GM23338 (cell line): ENCODE results near the gene ZSCAN5A. TPM values are rescaled to one million over a fixed set of nuclear protein-coding genes. Genes with fewer than 3 reads are reported as not detected.

Source experiments
- ATAC-seq: fragments of 200-7000 bp; cut with Tn5 transposase; 3 replicates; pipeline ENCODE4 v1.9.1; 2020
- DNase-seq: peaks from one replicate; pipeline ENCODE4 v3.0.0-alpha.2; 2015; ENCODE audit warnings: low spot score
- H2AFZ ChIP-seq: fragments of 200-600 bp; sonication (generic); 2 replicates; pipeline ENCODE4 v1.8.0; 2016; ENCODE audit warnings: antibody characterized with exemption, mild to moderate bottlenecking, moderate library complexity
- H3F3A ChIP-seq: fragments of 200-600 bp; sonication (generic); replicated peaks from 2 replicates; pipeline ENCODE4 v1.8.0; 2017; ENCODE audit warnings: antibody characterized with exemption, mixed run types, low read depth
- H3K27ac ChIP-seq: fragments of 200-600 bp; sonication (generic); 2 replicates; pipeline ENCODE4 v1.6.1; 2016; ENCODE audit warnings: low read depth
- H3K27me3 ChIP-seq: fragments of 200-600 bp; sonication (generic); 2 replicates; pipeline ENCODE4 v1.8.0; 2016; ENCODE audit warnings: mild to moderate bottlenecking, mixed run types, moderate library complexity; ENCODE audit not compliant: insufficient read depth
- H3K36me3 ChIP-seq: fragments of 200-600 bp; sonication (generic); 2 replicates; pipeline ENCODE4 v1.8.0; 2016; ENCODE audit warnings: mild to moderate bottlenecking; ENCODE audit not compliant: insufficient read depth
- H3K4me1 ChIP-seq: fragments of 200-600 bp; sonication (generic); 2 replicates; pipeline ENCODE4 v1.8.0; 2016; ENCODE audit warnings: mild to moderate bottlenecking, moderate library complexity; ENCODE audit not compliant: insufficient read depth
- H3K4me2 ChIP-seq: fragments of 200-600 bp; sonication (generic); 2 replicates; pipeline ENCODE4 v1.7.1; 2017; ENCODE audit warnings: mixed run types
- H3K4me3 ChIP-seq: fragments of 200-600 bp; sonication (generic); 2 replicates; pipeline ENCODE4 v1.6.1; 2016; ENCODE audit warnings: mixed run types
- H3K79me2 ChIP-seq: fragments of 200-600 bp; sonication (generic); replicated peaks from 2 replicates; pipeline ENCODE4 v1.8.0; 2017; ENCODE audit warnings: mild to moderate bottlenecking; ENCODE audit not compliant: insufficient read depth
- H3K9me2 ChIP-seq: fragments of 200-600 bp; sonication (generic); 2 replicates; pipeline ENCODE4 v1.8.0; 2017; ENCODE audit not compliant: insufficient read depth
- H4K20me1 ChIP-seq: fragments of 200-600 bp; sonication (generic); replicated peaks from 2 replicates; pipeline ENCODE4 v1.8.0; 2017; ENCODE audit warnings: mild to moderate bottlenecking; ENCODE audit not compliant: insufficient read depth
- H3K27ac Mint-ChIP-seq: 2 replicates; pipeline ENCODE4 v1.8.0; 2020; ENCODE audit warnings: inconsistent platforms, mild to moderate bottlenecking, moderate library complexity, mixed read lengths
- H3K27me3 Mint-ChIP-seq: 3 replicates; pipeline ENCODE4 v1.8.0; 2022; ENCODE audit warnings: low read depth, mild to moderate bottlenecking, moderate library complexity, mixed read lengths, inconsistent platforms; ENCODE audit not compliant: insufficient read depth, poor library complexity
- H3K36me3 Mint-ChIP-seq: 3 replicates; pipeline ENCODE4 v1.8.0; 2021; ENCODE audit warnings: low read depth, mild to moderate bottlenecking, inconsistent platforms, moderate library complexity, mixed read lengths
- H3K4me1 Mint-ChIP-seq: 3 replicates; pipeline ENCODE4 v1.8.0; 2020; ENCODE audit warnings: mild to moderate bottlenecking, inconsistent platforms, mixed read lengths
- H3K4me3 Mint-ChIP-seq: 3 replicates; pipeline ENCODE4 v1.8.0; 2021; ENCODE audit warnings: moderate library complexity, mild to moderate bottlenecking, inconsistent platforms, mixed read lengths
- H3K9me3 Mint-ChIP-seq: 3 replicates; pipeline ENCODE4 v1.8.0; 2020; ENCODE audit warnings: moderate library complexity, mild to moderate bottlenecking, inconsistent platforms, mixed read lengths
- ETS1 ChIP-seq: IDR thresholded peaks from 2 replicates; pipeline ENCODE4 v1.6.1; 2016; ENCODE audit warnings: antibody characterized with exemption
- EZH2 ChIP-seq: fragments of 200-600 bp; sonication (generic); IDR thresholded peaks from one replicate; pipeline ENCODE4 v1.8.0; 2017; ENCODE audit warnings: antibody characterized with exemption, mild to moderate bottlenecking, low read depth; ENCODE audit not compliant: unreplicated experiment
- EZH2phosphoT487 ChIP-seq: fragments of 200-600 bp; sonication (generic); IDR thresholded peaks from one replicate; pipeline ENCODE4 v1.8.1; 2018; ENCODE audit warnings: antibody characterized with exemption; ENCODE audit not compliant: unreplicated experiment
- NANOG ChIP-seq: IDR thresholded peaks from 2 replicates; pipeline ENCODE4 v1.6.1; 2016; ENCODE audit warnings: antibody characterized with exemption, borderline replicate concordance
- POLR2AphosphoS5 ChIP-seq: IDR thresholded peaks from 2 replicates; pipeline ENCODE4 v1.6.1; 2016; ENCODE audit warnings: antibody characterized with exemption, low read depth
- ZNF114 ChIP-seq: fragments of 250-450 bp; sonication (Bioruptor Pico); IDR thresholded peaks from 2 replicates; pipeline ENCODE4 v1.5.0; 2020; ENCODE audit warnings: mild to moderate bottlenecking, moderate library complexity
- ZNF331 ChIP-seq: fragments of 250-450 bp; sonication (Bioruptor Pico); IDR thresholded peaks from 2 replicates; pipeline ENCODE4 v1.5.0; 2020; ENCODE audit warnings: low read depth, mild to moderate bottlenecking, moderate library complexity
- ZNF462 ChIP-seq: fragments of 250-450 bp; sonication (Bioruptor Pico); IDR thresholded peaks from 2 replicates; pipeline ENCODE4 v1.5.0; 2020; ENCODE audit warnings: mild to moderate bottlenecking, moderate library complexity
- polyA plus RNA-seq: library from polyadenylated mRNA; unstranded; fragments of >200 nt; fragmentation: Nextera tagmentation; extraction: Ambion mirVana; gene quantifications from 2 replicates; pipeline ENCODE4 v1.2.1, GENCODE V29; 2016
- total RNA-seq: library from RNA; depleted of rRNA; stranded (reverse); fragments of >200 nt; shearing (Covaris generic); gene quantifications from 2 replicates; pipeline ENCODE4 v1.2.3, GENCODE V29; 2014

ZSCAN5A gene
- total and polyA plus RNA-seq, 2 experiments from 2014 or later: 10.2 to 12.5 TPM

- TF ChIP-seq ZNF462 (CRISPR knock-in tag): no peak
- no peak for TF ChIP-seq ZNF114 (CRISPR knock-in tag)
Observed at GRCh38 chr19:56319991-56320390, 5.4 kb upstream of the ZSCAN5A start (continued).

- H3K27me3 ChIP-seq: no peaks in the 10 kb centered on the region
- no peak overlapping the region for H3K4me3 ChIP-seq
- ATAC-seq (no peak), DNase-seq (no peak)
- Mint-ChIP-seq H3K36me3 (no peaks in the 10 kb centered on the region; the same call in 2 of the 3 replicates), H3K4me1 (peaks cover 10% of the 10 kb centered on the region), H3K27ac (no peak overlapping the region), H3K27me3 (peaks cover 6% of the 10 kb centered on the region), H3K4me3 (no peak overlapping the region), H3K9me3 (no peaks in the 10 kb centered on the region; the same call in 2 of the 3 replicates)
- no peak overlapping the region for H2AFZ ChIP-seq
- H3K4me1 ChIP-seq: no peaks in the 10 kb centered on the region
- H3K27ac ChIP-seq: no peak overlapping the region
- H3F3A ChIP-seq: 0 out of 2 replicates have a peak, but pooled peaks cover 2% of the 10 kb centered on the region
- H3K36me3 ChIP-seq: no peaks in the 10 kb centered on the region
- no peaks in the 10 kb centered on the region for H3K79me2 ChIP-seq
- no peaks in the 10 kb centered on the region for H3K9me2 ChIP-seq
- no peaks in the 10 kb centered on the region for H4K20me1 ChIP-seq
- H3K4me2 ChIP-seq: no peak overlapping the region
- TF ChIP-seq ZNF462 (CRISPR knock-in tag) (no peak), EZH2 (no peak), POLR2AphosphoS5 (no peak), NANOG (no peak), ZNF331 (CRISPR knock-in tag) (no peak), ZNF114 (CRISPR knock-in tag) (no peak), ETS1 (no peak), EZH2phosphoT487 (no peak)
Observed at GRCh38 chr19:56317749-56318148, 3.1 kb upstream of the ZSCAN5A start.
